Esophagus (tissue), 2 donors: ENCODE data around the gene GMDS. TPM values are rescaled to one million over a fixed set of nuclear protein-coding genes. Genes with fewer than 3 reads are reported as not detected.

Experiments used
- H3K27ac ChIP-seq, 2 donors: one replicate each; pipeline ENCODE4 v1.5.1; 2013; ENCODE audit warnings: low read depth in 2 of 2, mild to moderate bottlenecking in 2 of 2, inconsistent platforms in 1 of 2, low read length in 1 of 2, moderate library complexity in 1 of 2
- H3K27me3 ChIP-seq, 2 donors: one replicate each; pipeline ENCODE4 v1.6.1; 2013; ENCODE audit warnings: low read length in 2 of 2, control low read depth in 1 of 2, mild to moderate bottlenecking in 1 of 2; ENCODE audit not compliant: insufficient read depth in 2 of 2, control insufficient read depth in 1 of 2
- H3K36me3 ChIP-seq, 2 donors: one replicate each; pipeline ENCODE4 v1.6.1; 2013; ENCODE audit warnings: low read length in 1 of 2; ENCODE audit not compliant: control insufficient read depth in 2 of 2, insufficient read depth in 2 of 2
- H3K4me1 ChIP-seq, 2 donors: one replicate each; pipeline ENCODE4 v1.6.1; 2013; ENCODE audit warnings: low read length in 1 of 2; ENCODE audit not compliant: control insufficient read depth in 2 of 2, insufficient read depth in 2 of 2
- H3K4me3 ChIP-seq, 2 donors: one replicate each; pipeline ENCODE4 v1.5.1; 2013; ENCODE audit warnings: low read length in 2 of 2, mild to moderate bottlenecking in 2 of 2, low read depth in 1 of 2, moderate library complexity in 1 of 2
- H3K9me3 ChIP-seq, 2 donors: one replicate each; pipeline ENCODE4 v1.6.1; 2013; ENCODE audit warnings: mild to moderate bottlenecking in 2 of 2, low read depth in 1 of 2, low read length in 1 of 2, moderate library complexity in 1 of 2; ENCODE audit not compliant: control insufficient read depth in 2 of 2, insufficient read depth in 1 of 2
- WGBS, 2 donors: extraction: QIAGEN DNeasy Blood & Tissue Kit; methylation state at CpG; one replicate each; pipeline ENCODE4 v1.1.7; 2013; 5-methylcytosine and 5-hydroxymethylcytosine counted together
- polyA plus RNA-seq, 2 donors: library from polyadenylated mRNA; stranded (reverse); fragments of 200-250 nt; gene quantifications; one replicate each; pipeline ENCODE4 v1.2.3, GENCODE V29; 2013
- donor health status: healthy with polysubstance abuse.
- donor health status: Bipolar disorder and iron deficiency.

The GMDS gene
- polyA plus RNA-seq, 2 donors, result 42.4 to 54.5 TPM

GRCh38 chr6:1595271-1596087 lies 649.9 kb downstream of the GMDS start:
- 72% methylated on average over 28 of the region's 28 CpGs for WGBS, 2 donors
- no peaks in the 10 kb centered on the region for H3K36me3 ChIP-seq
- no peaks in the 10 kb centered on the region for H3K9me3 ChIP-seq
- peaks cover 0 to 3% of the 10 kb centered on the region in 2 donors for H3K4me1 ChIP-seq
- peaks cover 0 to 4% of the 10 kb centered on the region in 2 donors for H3K27me3 ChIP-seq
- no peak overlapping the region for H3K27ac ChIP-seq
- no peak overlapping the region for H3K4me3 ChIP-seq

DNA sequence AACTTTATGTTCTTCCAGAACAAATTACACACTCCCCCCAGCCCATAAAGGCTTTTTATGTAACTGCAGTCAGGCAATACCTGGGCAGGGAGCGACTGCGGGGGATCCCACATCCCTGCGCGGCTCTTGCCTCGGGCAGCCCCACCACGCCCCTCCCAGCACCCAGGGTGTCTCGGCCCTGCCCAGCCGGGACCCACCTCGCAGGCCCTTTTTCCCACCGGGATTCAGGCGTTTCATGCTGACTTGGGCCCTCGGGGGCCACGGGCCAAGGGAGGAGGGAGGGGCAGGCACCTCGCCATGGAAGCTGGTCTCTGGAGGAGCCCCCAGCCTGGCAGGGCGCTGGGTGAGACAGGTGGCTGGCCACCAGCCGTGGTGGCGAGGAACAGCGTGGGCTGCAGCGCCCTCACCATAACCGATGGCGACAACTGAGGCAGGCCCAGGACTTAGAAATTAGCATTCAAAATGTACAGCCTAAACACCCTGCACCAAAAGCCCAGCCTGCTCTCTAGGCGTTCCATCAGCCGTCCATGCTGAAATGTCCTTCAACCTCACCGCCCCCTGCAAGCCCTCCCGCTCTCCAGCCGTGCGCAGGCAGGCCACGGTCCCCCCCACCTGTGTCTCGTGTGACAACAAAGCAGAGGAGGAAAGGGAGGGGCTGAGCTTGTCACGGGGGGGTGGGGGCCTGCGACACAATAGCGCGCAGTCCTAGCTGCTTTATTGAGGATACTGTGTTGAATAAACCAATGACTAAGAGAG lies 650.8 kb downstream of the GMDS start:
- 72 to 78% methylated on average over 32 to 33 of the region's 33 CpGs for WGBS, 2 donors

DNA sequence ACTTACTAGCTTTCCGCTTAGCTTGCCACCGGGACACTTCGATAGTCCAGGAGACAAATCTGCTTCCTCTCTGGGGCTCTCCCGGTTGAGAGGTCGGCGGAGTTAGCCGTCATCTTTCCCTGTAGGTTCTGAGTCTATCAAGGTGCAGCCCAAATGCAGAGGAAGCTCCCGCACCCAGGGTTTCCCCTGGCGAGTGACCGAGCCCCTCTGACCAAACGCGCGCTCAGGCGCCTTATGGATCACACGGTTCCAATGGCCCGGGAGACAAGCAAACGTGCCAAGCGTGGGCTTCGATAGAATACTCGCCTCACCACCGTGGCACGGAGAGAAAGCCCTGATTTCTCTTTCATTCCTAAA lies 651.5 kb downstream of the GMDS start:
- H3K27ac ChIP-seq, result no peak overlapping the region
- peaks cover 0 to 4% of the 10 kb centered on the region in 2 donors for H3K27me3 ChIP-seq
- peaks cover 0 to 3% of the 10 kb centered on the region in 2 donors for H3K4me1 ChIP-seq
- WGBS, 2 donors, result 68 to 74% methylated on average over 22 of the region's 22 CpGs
- no peaks in the 10 kb centered on the region for H3K36me3 ChIP-seq
- no peak overlapping the region for H3K4me3 ChIP-seq
- no peaks in the 10 kb centered on the region for H3K9me3 ChIP-seq

More for the DNA sequence above, 650.8 kb downstream of the GMDS start:
- H3K9me3 ChIP-seq, result no peaks in the 10 kb centered on the region
- no peak overlapping the region for H3K4me3 ChIP-seq
- no peaks in the 10 kb centered on the region for H3K36me3 ChIP-seq
- H3K4me1 ChIP-seq, result peaks cover 0 to 3% of the 10 kb centered on the region in 2 donors
- H3K27ac ChIP-seq, result no peak overlapping the region
- H3K27me3 ChIP-seq, result peaks cover 0 to 4% of the 10 kb centered on the region in 2 donors

GRCh38 chr6:1593286-1593957 lies 652.0 kb downstream of the GMDS start:
- Histone ChIP-seq H3K9me3 (no peaks in the 10 kb centered on the region), H3K27ac (no peak overlapping the region), H3K4me3 (no peak overlapping the region), H3K27me3 (peaks cover 0 to 4% of the 10 kb centered on the region in 2 donors), H3K4me1 (peaks cover 0 to 3% of the 10 kb centered on the region in 2 donors), H3K36me3 (no peaks in the 10 kb centered on the region)
- 56 to 58% methylated on average over 20 of the region's 20 CpGs for WGBS, 2 donors

- Histone ChIP-seq H3K9me3 (no peaks in the 10 kb centered on the region), H3K27me3 (peaks cover 0 to 4% of the 10 kb centered on the region in 2 donors), H3K4me1 (peaks cover 0 to 3% of the 10 kb centered on the region in 2 donors), H3K27ac (no peak overlapping the region), H3K4me3 (no peak overlapping the region), H3K36me3 (no peaks in the 10 kb centered on the region)
- 88 to 90% methylated on average over 8 of the region's 8 CpGs for WGBS, 2 donors
These were observed 652.6 kb downstream of the GMDS start for GRCh38 chr6:1592852-1593251.

DNA sequence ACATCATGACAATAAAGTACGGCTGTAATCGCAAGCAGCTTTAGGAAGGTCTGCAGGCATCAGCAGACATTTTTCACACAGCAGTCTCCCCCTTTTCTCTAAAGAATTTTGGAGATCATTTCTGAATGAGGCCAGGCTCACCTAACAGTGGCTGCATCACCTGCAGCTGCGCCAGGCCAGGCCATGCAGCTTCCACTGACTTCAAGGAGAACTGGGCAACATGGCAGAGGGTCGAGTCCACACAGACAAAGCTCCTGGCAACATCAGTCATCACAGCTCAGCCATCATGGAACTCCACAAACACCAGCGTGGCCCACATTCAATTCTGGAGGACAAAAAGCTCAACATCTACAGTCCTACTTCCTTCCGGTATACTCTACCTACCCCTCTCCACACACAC lies 653.5 kb downstream of the GMDS start:
- Histone ChIP-seq H3K27me3 (peaks cover 0 to 4% of the 10 kb centered on the region in 2 donors), H3K4me3 (no peak overlapping the region), H3K27ac (no peak overlapping the region), H3K9me3 (no peaks in the 10 kb centered on the region), H3K4me1 (peaks cover 0 to 6% of the 10 kb centered on the region in 2 donors), H3K36me3 (no peaks in the 10 kb centered on the region)
- WGBS, 2 donors, result 87 to 92% methylated on average over 6 of the region's 6 CpGs

DNA sequence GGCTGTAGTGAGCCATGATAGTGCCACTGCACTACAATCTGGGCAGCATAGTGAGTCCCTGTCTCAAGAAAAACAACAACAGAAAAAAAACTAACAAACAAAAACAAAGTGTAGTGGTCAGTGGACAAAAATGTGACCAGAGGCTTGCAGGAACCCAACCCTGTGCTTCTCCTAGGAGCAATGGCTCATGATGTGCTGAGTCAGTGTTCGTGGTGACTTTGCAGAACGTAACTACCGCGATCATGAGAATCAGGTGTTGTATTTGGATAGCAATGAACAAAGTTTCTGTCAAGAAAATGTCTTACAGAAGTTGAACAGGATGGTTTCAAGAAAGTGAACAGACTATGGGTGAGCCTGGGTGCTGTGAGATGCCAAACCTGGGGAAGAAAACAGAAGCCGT lies 654.2 kb downstream of the GMDS start:
- no peaks in the 10 kb centered on the region for H3K9me3 ChIP-seq
- H3K27ac ChIP-seq, result no peak overlapping the region
- no peak overlapping the region for H3K4me3 ChIP-seq
- WGBS, 2 donors, result 93% methylated on average over 5 of the region's 5 CpGs
- no peaks in the 10 kb centered on the region for H3K36me3 ChIP-seq
- peaks cover 0 to 7% of the 10 kb centered on the region in 2 donors for H3K4me1 ChIP-seq
- H3K27me3 ChIP-seq, result peaks cover 0 to 4% of the 10 kb centered on the region in 2 donors

- peaks cover 0 to 3% of the 10 kb centered on the region in 2 donors for H3K4me1 ChIP-seq
- H3K27me3 ChIP-seq, result peaks cover 0 to 4% of the 10 kb centered on the region in 2 donors
- H3K36me3 ChIP-seq, result no peaks in the 10 kb centered on the region
- no peak overlapping the region for H3K4me3 ChIP-seq
- no peak overlapping the region for H3K27ac ChIP-seq
- H3K9me3 ChIP-seq, result no peaks in the 10 kb centered on the region
- WGBS, 2 donors, result 90 to 94% methylated on average over 9 of the region's 9 CpGs
These were observed 654.8 kb downstream of the GMDS start for GRCh38 chr6:1590580-1590979.

DNA sequence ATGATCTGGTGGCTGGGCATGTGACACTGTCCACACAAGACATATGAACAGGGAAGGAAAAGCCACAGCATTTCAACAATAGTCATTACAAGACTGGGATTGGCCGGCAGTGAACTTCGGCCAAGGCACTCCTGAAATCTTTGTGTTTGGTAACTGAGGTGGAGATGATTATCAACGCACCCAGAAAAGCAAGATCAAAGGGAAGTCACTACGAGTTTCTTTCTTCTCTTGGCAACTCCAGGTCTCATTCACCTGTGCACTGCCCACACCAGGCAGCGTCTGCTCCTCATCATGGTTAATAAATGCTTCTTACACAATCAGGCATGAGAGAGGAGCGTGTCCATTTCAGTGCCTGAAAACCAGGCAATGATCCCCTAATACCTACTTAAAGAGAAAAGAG lies 656.2 kb downstream of the GMDS start:
- no peaks in the 10 kb centered on the region for H3K27me3 ChIP-seq
- 67 to 72% methylated on average over 6 of the region's 6 CpGs for WGBS, 2 donors
- no peak overlapping the region for H3K27ac ChIP-seq
- H3K4me1 ChIP-seq, result peaks cover 0 to 3% of the 10 kb centered on the region in 2 donors
- H3K36me3 ChIP-seq, result no peaks in the 10 kb centered on the region
- H3K9me3 ChIP-seq, result no peaks in the 10 kb centered on the region
- H3K4me3 ChIP-seq, result no peak overlapping the region
